DOHH2 (cell line): Measurements from ENCODE around the gene TMEM239.

Experiments
- H3F3A ChIP-seq: fragments of 200-600 bp; sonication (generic), shearing (Covaris generic); 2 replicates; pipeline ENCODE4 v1.6.0; 2016; ENCODE audit warnings: antibody characterized with exemption, mild to moderate bottlenecking; ENCODE audit not compliant: control insufficient read depth, insufficient read depth
- H3K27ac ChIP-seq: fragments of 200-600 bp; sonication (generic); 2 replicates; pipeline ENCODE4 v1.5.1; 2014; ENCODE audit warnings: low read depth, mild to moderate bottlenecking, low read length, moderate library complexity
- H3K27me3 ChIP-seq: fragments of 200-600 bp; sonication (generic); 2 replicates; pipeline ENCODE4 v1.6.1; 2014; ENCODE audit warnings: mild to moderate bottlenecking, low read length, mixed read lengths; ENCODE audit not compliant: control insufficient read depth
- H3K36me3 ChIP-seq: fragments of 200-600 bp; sonication (generic); 2 replicates; pipeline ENCODE4 v1.6.1; 2014; ENCODE audit warnings: mild to moderate bottlenecking, low read length, moderate library complexity, mixed read lengths; ENCODE audit not compliant: control insufficient read depth
- H3K4me1 ChIP-seq: fragments of 200-600 bp; sonication (generic); 2 replicates; pipeline ENCODE4 v1.6.1; 2014; ENCODE audit warnings: mild to moderate bottlenecking, low read length, mixed read lengths; ENCODE audit not compliant: control insufficient read depth
- H3K4me2 ChIP-seq: fragments of 200-600 bp; sonication (generic); 2 replicates; pipeline ENCODE4 v1.6.0; 2014; ENCODE audit warnings: mild to moderate bottlenecking, low read length, moderate library complexity
- H3K4me3 ChIP-seq: fragments of 200-600 bp; sonication (generic); 2 replicates; pipeline ENCODE4 v1.5.1; 2014; ENCODE audit warnings: mild to moderate bottlenecking, low read length, mixed read lengths
- H3K79me2 ChIP-seq: fragments of 200-600 bp; sonication (generic); 2 replicates; pipeline ENCODE4 v1.6.1; 2014; ENCODE audit warnings: mild to moderate bottlenecking, low read length, mixed read lengths; ENCODE audit not compliant: control insufficient read depth
- H3K9me2 ChIP-seq: fragments of 200-600 bp; sonication (generic); replicated peaks from 2 replicates; pipeline ENCODE4 v1.6.1; 2014; ENCODE audit warnings: mild to moderate bottlenecking, low read length, mixed read lengths; ENCODE audit not compliant: control insufficient read depth
- H3K9me3 ChIP-seq: fragments of 200-600 bp; sonication (generic); 2 replicates; pipeline ENCODE4 v1.6.1; 2014; ENCODE audit warnings: antibody characterized with exemption, low read length, mixed read lengths; ENCODE audit not compliant: control insufficient read depth, insufficient read depth
- H4K20me1 ChIP-seq: fragments of 200-600 bp; sonication (generic); 2 replicates; pipeline ENCODE4 v1.6.0; 2014; ENCODE audit warnings: low read depth, mild to moderate bottlenecking, antibody characterized with exemption, low read length, moderate library complexity; ENCODE audit not compliant: control insufficient read depth, insufficient read depth
- CTCF ChIP-seq: fragments of 200-600 bp; sonication (generic); IDR thresholded peaks from one replicate; pipeline ENCODE4 v1.5.1; 2014; ENCODE audit warnings: antibody characterized with exemption, mild to moderate bottlenecking, low read depth, low read length; ENCODE audit not compliant: poor library complexity, severe bottlenecking
- EZH2phosphoT487 ChIP-seq: fragments of 200-600 bp; sonication (generic); IDR thresholded peaks from 2 replicates; pipeline ENCODE4 v1.6.1; 2017; ENCODE audit warnings: borderline replicate concordance, mild to moderate bottlenecking, antibody characterized with exemption, low read length, moderate library complexity, mixed read lengths

Gene TMEM239

GRCh38 chr20:2834401-2835110 is 18.4 kb downstream of the TMEM239 start:
- Histone ChIP-seq H3K9me3 (no peaks in the 10 kb centered on the region), H3K27me3 (no peaks in the 10 kb centered on the region), H3K4me3 (no peak overlapping the region), H3K4me1 (peaks cover 10% of the 10 kb centered on the region), H3K27ac (no peak overlapping the region), H3F3A (no peaks in the 10 kb centered on the region), H3K4me2 (no peak overlapping the region), H3K9me2 (no peaks in the 10 kb centered on the region), H4K20me1 (no peaks in the 10 kb centered on the region), H3K36me3 (no peaks in the 10 kb centered on the region), H3K79me2 (no peaks in the 10 kb centered on the region; the same call in 1 of the 2 replicates)
- TF ChIP-seq EZH2phosphoT487, result no peak
- TF ChIP-seq CTCF, result no peak

GRCh38 chr20:2835331-2835796 is 19.2 kb downstream of the TMEM239 start:
- TF ChIP-seq EZH2phosphoT487 (no peak), CTCF (no peak)
- H3K9me3 ChIP-seq, result no peaks in the 10 kb centered on the region

DNA sequence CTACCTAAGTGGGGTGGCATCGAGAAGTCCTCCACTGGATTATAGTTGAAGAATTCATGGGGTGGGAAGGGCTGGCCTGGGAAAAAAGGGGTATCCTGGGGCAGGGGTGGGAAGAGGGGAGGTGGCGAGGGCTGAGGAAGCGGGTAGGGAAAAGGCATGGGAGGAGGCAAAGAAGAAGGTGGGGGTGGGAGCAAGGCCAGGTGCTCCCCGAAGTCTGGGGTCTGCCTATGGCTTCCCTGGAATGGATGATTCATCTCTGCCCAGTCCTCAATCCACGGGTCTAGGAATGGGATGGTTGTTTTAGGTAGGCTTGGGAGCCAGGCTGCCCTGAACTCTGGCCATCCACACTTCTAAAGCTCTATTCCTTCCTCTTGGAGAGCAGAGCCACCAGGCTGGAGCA is 19.9 kb downstream of the TMEM239 start:
- no peaks in the 10 kb centered on the region for H3K9me3 ChIP-seq
- no peak overlapping the region for H3K4me2 ChIP-seq
- H3F3A ChIP-seq, result no peaks in the 10 kb centered on the region
- H3K27me3 ChIP-seq, result no peaks in the 10 kb centered on the region
- H3K4me3 ChIP-seq, result no peak overlapping the region
- H4K20me1 ChIP-seq, result no peaks in the 10 kb centered on the region
- H3K4me1 ChIP-seq, result peaks cover 18% of the 10 kb centered on the region
- no peaks in the 10 kb centered on the region for H3K36me3 ChIP-seq
- peaks cover 3% of the 10 kb centered on the region for H3K79me2 ChIP-seq
- no peaks in the 10 kb centered on the region for H3K9me2 ChIP-seq
- no peak overlapping the region for H3K27ac ChIP-seq
- TF ChIP-seq CTCF, result no peak
- TF ChIP-seq EZH2phosphoT487, result no peak

More at GRCh38 chr20:2835331-2835796, 19.2 kb downstream of the TMEM239 start:
- peaks cover 18% of the 10 kb centered on the region for H3K4me1 ChIP-seq
- no peaks in the 10 kb centered on the region for H4K20me1 ChIP-seq
- no peaks in the 10 kb centered on the region for H3K36me3 ChIP-seq
- no peaks in the 10 kb centered on the region for H3K9me2 ChIP-seq
- H3K79me2 ChIP-seq, result no peaks in the 10 kb centered on the region; the same call in 1 of the 2 replicates
- H3K27ac ChIP-seq, result no peak overlapping the region
- H3K4me3 ChIP-seq, result no peak overlapping the region
- no peaks in the 10 kb centered on the region for H3F3A ChIP-seq
- no peak overlapping the region for H3K4me2 ChIP-seq
- no peaks in the 10 kb centered on the region for H3K27me3 ChIP-seq
